Cerebellar cortex (tissue), 1 donor: ENCODE results near the gene GRB2.
"Not testable (repeated sequence)": the region's sequence is repeated elsewhere in the genome, so short reads cannot be mapped to it uniquely, and the experiment has no call there.

Experiments used
- DNase-seq: peaks from one replicate; pipeline ENCODE4 v3.0.0-alpha.2; 2015; ENCODE audit warnings: low spot score

Gene GRB2

GRCh38 chr17:75387771-75388170 is 17.7 kb downstream of the GRB2 start:
- DNase-seq, result no peak

- DNase-seq, result no peak
These were observed 19.0 kb downstream of the GRB2 start for GRCh38 chr17:75386430-75386829.

- no peak for DNase-seq
These were observed 20.7 kb downstream of the GRB2 start for GRCh38 chr17:75384751-75385150.

GRCh38 chr17:75383842-75384195 is 21.7 kb downstream of the GRB2 start:
- DNase-seq, result no peak

GRCh38 chr17:75380750-75381149 is 24.7 kb downstream of the GRB2 start:
- no peak for DNase-seq

GRCh38 chr17:75380315-75380714 is 25.2 kb downstream of the GRB2 start:
- DNase-seq, result no peak

GRCh38 chr17:75379426-75379825 is 26.1 kb downstream of the GRB2 start:
- not testable (repeated sequence) for DNase-seq

GRCh38 chr17:75373280-75373679 is 32.2 kb downstream of the GRB2 start:
- DNase-seq, result no peak

GRCh38 chr17:75371981-75372380 is 33.5 kb downstream of the GRB2 start:
- no peak for DNase-seq

GRCh38 chr17:75371339-75371738 is 34.1 kb downstream of the GRB2 start:
- no peak for DNase-seq

- DNase-seq, result peak; percentile 79
These were observed 35.1 kb downstream of the GRB2 start for GRCh38 chr17:75370286-75370915.

GRCh38 chr17:75367838-75368789 is 37.4 kb downstream of the GRB2 start:
- DNase-seq, result not testable (repeated sequence)

- DNase-seq, result no peak
These were observed 38.2 kb downstream of the GRB2 start for GRCh38 chr17:75367312-75367711.

- DNase-seq, result no peak
These were observed 39.0 kb downstream of the GRB2 start for GRCh38 chr17:75366432-75366831.

- DNase-seq, result no peak
These were observed 39.6 kb downstream of the GRB2 start for GRCh38 chr17:75365931-75366275.

GRCh38 chr17:75365009-75365930 is 40.2 kb downstream of the GRB2 start:
- DNase-seq, result peak; percentile 66

GRCh38 chr17:75364078-75364477 is 41.4 kb downstream of the GRB2 start:
- no peak for DNase-seq

- DNase-seq, result no peak
These were observed 43.5 kb downstream of the GRB2 start for GRCh38 chr17:75361996-75362395.

GRCh38 chr17:75361344-75361743 is 44.1 kb downstream of the GRB2 start:
- DNase-seq, result no peak

- DNase-seq, result no peak
These were observed 49.1 kb downstream of the GRB2 start for GRCh38 chr17:75356260-75356937.

GRCh38 chr17:75353176-75353575 is 52.3 kb downstream of the GRB2 start:
- DNase-seq, result no peak

GRCh38 chr17:75352079-75352569 is 53.4 kb downstream of the GRB2 start:
- DNase-seq, result peak; percentile 34
